HG03103 (cell line): ENCODE results near the gene PHTF2.
A peak's percentile ranks its signal among the peaks of the same experiment; 100 is the strongest.
"Not testable (repeated sequence)": the region's sequence is repeated elsewhere in the genome, so short reads cannot be mapped to it uniquely, and the experiment has no call there.

Experiments
- ATAC-seq: cut with Tn5 transposase; IDR thresholded peaks from one replicate; pipeline ENCODE4 v1.9.1; 2021; ENCODE audit warnings: low read depth; ENCODE audit not compliant: unreplicated experiment

The PHTF2 gene

GRCh38 chr7:77798394-77799077 is at the start of gene PHTF2, which contains the start of gene TMEM60:
Gene PHTF2, plus strand, starts transcription at chr7:77798773.
Gene TMEM60, minus strand, starts transcription at chr7:77798434. Its CDS starts 4,061 bp downstream, at chr7:77794373.
- ATAC-seq: peak; percentile 86

- ATAC-seq: no peak
Observed at GRCh38 chr7:77752016-77752415, 46.6 kb upstream of the PHTF2 start.

GRCh38 chr7:77753173-77753572 is 45.4 kb upstream of the PHTF2 start:
- ATAC-seq: no peak

- ATAC-seq: peak; percentile 79
Observed at GRCh38 chr7:77757589-77757988, 41.0 kb upstream of the PHTF2 start.

GRCh38 chr7:77759294-77759889 is 39.2 kb upstream of the PHTF2 start:
- no peak for ATAC-seq

- no peak for ATAC-seq
Observed at GRCh38 chr7:77760809-77761453, 37.6 kb upstream of the PHTF2 start.

- no peak for ATAC-seq
Observed at GRCh38 chr7:77765481-77765880, 33.1 kb upstream of the PHTF2 start.

GRCh38 chr7:77765906-77766800 is 32.4 kb upstream of the PHTF2 start:
- ATAC-seq: no peak

GRCh38 chr7:77766801-77767605 is 31.6 kb upstream of the PHTF2 start:
- ATAC-seq: no peak

GRCh38 chr7:77770316-77770715 is 28.3 kb upstream of the PHTF2 start:
- no peak for ATAC-seq

- no peak for ATAC-seq
Observed at GRCh38 chr7:77771901-77772300, 26.7 kb upstream of the PHTF2 start.

GRCh38 chr7:77778535-77778934 is 20.0 kb upstream of the PHTF2 start:
- no peak for ATAC-seq

- ATAC-seq: no peak
Observed at GRCh38 chr7:77782383-77782782, 16.2 kb upstream of the PHTF2 start.

GRCh38 chr7:77783111-77783510 is 15.5 kb upstream of the PHTF2 start:
- ATAC-seq: no peak

GRCh38 chr7:77783545-77783944 is 15.0 kb upstream of the PHTF2 start:
- ATAC-seq: no peak

- ATAC-seq: not testable (repeated sequence)
Observed at GRCh38 chr7:77784426-77784825, 14.1 kb upstream of the PHTF2 start.

- ATAC-seq: no peak
Observed at GRCh38 chr7:77786018-77786417, 12.6 kb upstream of the PHTF2 start.

- no peak for ATAC-seq
Observed at GRCh38 chr7:77786741-77787140, 11.8 kb upstream of the PHTF2 start.

- no peak for ATAC-seq
Observed at GRCh38 chr7:77788327-77788902, 10.2 kb upstream of the PHTF2 start.

- no peak for ATAC-seq
Observed at GRCh38 chr7:77791336-77791735, 7.2 kb upstream of the PHTF2 start.
